ENCODE results near the gene EFHC1. TPM values are rescaled to one million over a fixed set of nuclear protein-coding genes. Genes with fewer than 3 reads are reported as not detected.

EFHC1 gene
- total RNA-seq, 1 donor from 2014 or later = 1.6 TPM

DNA sequence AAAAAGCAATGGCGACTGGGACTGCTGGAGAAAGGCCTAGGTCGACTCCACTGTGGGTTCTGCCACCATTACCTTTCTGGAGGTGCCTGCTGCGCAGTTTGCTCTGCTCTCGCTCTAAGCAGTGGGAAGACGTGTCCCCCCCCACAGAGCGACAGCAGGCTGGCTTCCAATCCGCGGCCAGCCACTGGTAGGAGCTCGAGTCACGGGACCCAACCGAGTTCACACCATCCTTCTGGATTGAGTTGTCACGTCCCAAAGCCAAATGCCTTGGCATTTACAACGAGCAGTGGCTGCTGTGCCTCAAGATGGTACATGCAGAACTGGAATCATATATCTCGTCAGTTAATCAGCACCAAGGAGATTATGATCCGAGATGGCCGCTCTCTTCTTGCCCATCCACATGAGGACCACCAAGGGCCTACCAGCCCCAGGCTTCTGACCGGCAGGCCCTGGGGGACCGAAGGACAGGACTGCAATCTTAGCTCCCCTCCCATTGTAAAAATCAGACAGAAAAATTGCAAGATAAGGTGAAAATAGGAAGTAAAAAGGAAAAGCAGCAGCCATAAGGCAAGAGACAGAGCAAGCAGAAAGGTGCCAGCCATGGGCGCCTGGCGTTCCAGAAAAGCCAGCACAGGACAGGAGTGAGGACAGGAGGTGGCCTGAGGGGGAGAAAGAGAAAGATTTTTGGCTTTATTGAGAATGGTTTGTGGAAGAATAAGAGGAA is 82.3 kb downstream of the EFHC1 start:
- Mint-ChIP-seq H3K9me3 (no peaks in the 10 kb centered on the region), H3K27me3 (ENCODE audit: low read depth) (no peaks in the 10 kb centered on the region), H3K4me3 (ENCODE audit: low read depth) (no peak overlapping the region), H3K4me1 (ENCODE audit: low read depth) (no peaks in the 10 kb centered on the region), H3K36me3 (ENCODE audit: low read depth) (peaks cover 2% of the 10 kb centered on the region), H3K27ac (no peak overlapping the region)
- no peak for DNase-seq (ENCODE audit: low spot score)
- intact Hi-C loops (cut with micrococcal nuclease) = no loop called here

DNA sequence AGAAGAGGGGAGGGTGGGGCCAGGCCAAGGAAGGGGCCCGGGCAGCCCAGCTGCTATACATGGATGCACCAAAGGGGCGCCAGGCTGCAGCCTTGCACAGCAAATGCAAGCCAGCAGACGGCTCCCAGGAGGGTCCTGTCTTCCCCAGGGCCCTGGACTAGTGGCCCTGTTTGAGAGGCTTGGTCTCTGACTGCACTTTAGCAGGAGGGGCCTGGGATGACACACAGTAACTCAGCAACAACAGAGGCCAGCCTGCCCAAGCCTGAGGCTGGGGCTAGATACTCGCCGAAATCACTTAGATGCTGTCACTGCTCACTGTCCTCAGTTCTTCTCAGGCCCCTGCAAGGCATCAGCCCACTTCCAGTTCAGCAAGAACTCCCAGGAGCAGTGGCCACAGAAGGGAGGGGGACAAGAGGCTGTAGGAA is 83.2 kb downstream of the EFHC1 start:
- intact Hi-C loops (cut with micrococcal nuclease) = no loop called here
- Mint-ChIP-seq H3K27ac (no peak overlapping the region), H3K4me1 (ENCODE audit: low read depth) (no peaks in the 10 kb centered on the region), H3K36me3 (ENCODE audit: low read depth) (peaks cover 8% of the 10 kb centered on the region), H3K4me3 (ENCODE audit: low read depth) (no peak overlapping the region), H3K9me3 (no peaks in the 10 kb centered on the region), H3K27me3 (ENCODE audit: low read depth) (no peaks in the 10 kb centered on the region)
- DNase-seq (ENCODE audit: low spot score) = no peak

GRCh38 chr6:52503851-52504781 is 84.0 kb downstream of the EFHC1 start:
- H3K27me3 Mint-ChIP-seq (ENCODE audit: low read depth) = no peaks in the 10 kb centered on the region

DNA sequence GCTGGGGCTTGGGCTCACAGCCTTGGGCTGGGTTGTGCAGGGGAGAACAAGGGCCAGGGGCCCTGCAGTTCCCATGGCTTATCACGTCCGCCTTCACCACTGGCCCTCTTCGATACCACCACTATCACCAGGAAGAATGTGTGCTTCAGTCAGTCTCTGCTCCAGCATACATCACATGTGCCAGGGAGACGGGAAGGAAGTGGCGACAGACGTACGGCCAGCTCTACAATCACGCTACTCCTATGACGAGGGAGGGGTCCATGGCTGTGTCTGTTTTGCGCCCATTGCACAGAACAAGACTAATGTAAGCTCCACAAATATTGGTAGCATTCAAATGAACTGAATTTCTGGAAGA is 84.6 kb downstream of the EFHC1 start:
- DNase-seq (ENCODE audit: low spot score) = no peak
- Mint-ChIP-seq H3K9me3 (no peaks in the 10 kb centered on the region), H3K4me1 (ENCODE audit: low read depth) (no peaks in the 10 kb centered on the region), H3K36me3 (ENCODE audit: low read depth) (peaks cover 18% of the 10 kb centered on the region), H3K27me3 (ENCODE audit: low read depth) (no peaks in the 10 kb centered on the region), H3K4me3 (ENCODE audit: low read depth) (no peak overlapping the region), H3K27ac (no peak overlapping the region)
- intact Hi-C loops (cut with micrococcal nuclease) = no loop called here

More at GRCh38 chr6:52503851-52504781, 84.0 kb downstream of the EFHC1 start:
- H3K36me3 Mint-ChIP-seq (ENCODE audit: low read depth) = peaks cover 16% of the 10 kb centered on the region
- DNase-seq (ENCODE audit: low spot score) = no peak
- no peaks in the 10 kb centered on the region for H3K4me1 Mint-ChIP-seq (ENCODE audit: low read depth)
- intact Hi-C loops (cut with micrococcal nuclease) = no loop called here
- H3K27ac Mint-ChIP-seq = no peak overlapping the region
- no peak overlapping the region for H3K4me3 Mint-ChIP-seq (ENCODE audit: low read depth)
- H3K9me3 Mint-ChIP-seq = no peaks in the 10 kb centered on the region

DNA sequence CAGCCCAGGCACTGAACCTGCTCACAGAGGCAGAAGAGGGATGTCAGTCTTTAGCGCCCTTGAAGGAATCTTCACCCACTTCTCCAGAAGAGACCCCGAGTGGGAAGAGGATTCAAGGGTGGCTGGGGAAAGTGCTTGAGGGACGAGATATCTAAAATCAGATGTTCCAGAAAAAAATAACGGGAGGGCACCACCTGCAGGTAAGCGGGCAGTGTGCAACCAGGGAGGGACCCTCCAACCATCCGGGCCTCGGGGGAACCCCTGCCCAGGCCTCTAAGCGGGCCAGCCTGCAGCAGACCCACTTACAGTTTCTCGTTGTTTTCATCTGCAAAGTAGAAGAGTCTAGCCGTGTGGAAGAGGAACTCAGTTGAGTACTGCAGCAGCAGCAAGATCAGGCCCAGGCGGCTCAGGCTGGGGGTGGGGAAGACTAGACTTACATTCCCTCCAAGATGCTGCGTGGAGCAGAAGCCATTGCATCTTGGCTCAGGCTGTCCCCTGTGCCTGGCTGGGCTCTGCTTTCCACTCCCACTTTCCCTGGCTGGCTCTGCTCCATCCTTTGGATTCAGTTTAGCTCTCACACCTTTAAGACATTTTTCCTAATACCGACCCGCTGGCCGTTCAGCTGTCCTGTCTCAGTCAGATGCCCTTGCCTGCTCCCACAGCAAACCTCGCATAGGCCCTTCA is 85.7 kb downstream of the EFHC1 start:
- H3K4me3 Mint-ChIP-seq (ENCODE audit: low read depth) = no peak overlapping the region
- DNase-seq (ENCODE audit: low spot score) = no peak
- intact Hi-C loops (cut with micrococcal nuclease) = no loop called here
- H3K36me3 Mint-ChIP-seq (ENCODE audit: low read depth) = peaks cover 20% of the 10 kb centered on the region
- H3K27ac Mint-ChIP-seq = no peak overlapping the region
- no peaks in the 10 kb centered on the region for H3K27me3 Mint-ChIP-seq (ENCODE audit: low read depth)
- H3K4me1 Mint-ChIP-seq (ENCODE audit: low read depth) = no peaks in the 10 kb centered on the region
- H3K9me3 Mint-ChIP-seq = no peaks in the 10 kb centered on the region

- Mint-ChIP-seq H3K9me3 (no peaks in the 10 kb centered on the region), H3K27me3 (ENCODE audit: low read depth) (no peaks in the 10 kb centered on the region), H3K27ac (no peak overlapping the region), H3K4me1 (ENCODE audit: low read depth) (no peaks in the 10 kb centered on the region), H3K36me3 (ENCODE audit: low read depth) (peaks cover 20% of the 10 kb centered on the region), H3K4me3 (ENCODE audit: low read depth) (no peak overlapping the region)
- no peak for DNase-seq (ENCODE audit: low spot score)
- intact Hi-C loops (cut with micrococcal nuclease) = no loop called here
Measured at GRCh38 chr6:52506476-52506875, 86.3 kb downstream of the EFHC1 start.

GRCh38 chr6:52507557-52508260 is 87.6 kb downstream of the EFHC1 start:
- no peak for DNase-seq (ENCODE audit: low spot score)
- intact Hi-C loops (cut with micrococcal nuclease) = no loop called here
- Mint-ChIP-seq H3K9me3 (no peaks in the 10 kb centered on the region), H3K27me3 (ENCODE audit: low read depth) (no peaks in the 10 kb centered on the region), H3K4me3 (ENCODE audit: low read depth) (no peak overlapping the region), H3K4me1 (ENCODE audit: low read depth) (no peaks in the 10 kb centered on the region), H3K36me3 (ENCODE audit: low read depth) (peaks cover 19% of the 10 kb centered on the region), H3K27ac (no peak overlapping the region)

- Mint-ChIP-seq H3K36me3 (ENCODE audit: low read depth) (peaks cover 18% of the 10 kb centered on the region), H3K9me3 (no peaks in the 10 kb centered on the region), H3K27ac (no peak overlapping the region), H3K27me3 (ENCODE audit: low read depth) (no peaks in the 10 kb centered on the region), H3K4me3 (ENCODE audit: low read depth) (no peak overlapping the region), H3K4me1 (ENCODE audit: low read depth) (no peaks in the 10 kb centered on the region)
- intact Hi-C loops (cut with micrococcal nuclease) = no loop called here
- DNase-seq (ENCODE audit: low spot score) = no peak
Measured at GRCh38 chr6:52508261-52508739, 88.2 kb downstream of the EFHC1 start.

DNA sequence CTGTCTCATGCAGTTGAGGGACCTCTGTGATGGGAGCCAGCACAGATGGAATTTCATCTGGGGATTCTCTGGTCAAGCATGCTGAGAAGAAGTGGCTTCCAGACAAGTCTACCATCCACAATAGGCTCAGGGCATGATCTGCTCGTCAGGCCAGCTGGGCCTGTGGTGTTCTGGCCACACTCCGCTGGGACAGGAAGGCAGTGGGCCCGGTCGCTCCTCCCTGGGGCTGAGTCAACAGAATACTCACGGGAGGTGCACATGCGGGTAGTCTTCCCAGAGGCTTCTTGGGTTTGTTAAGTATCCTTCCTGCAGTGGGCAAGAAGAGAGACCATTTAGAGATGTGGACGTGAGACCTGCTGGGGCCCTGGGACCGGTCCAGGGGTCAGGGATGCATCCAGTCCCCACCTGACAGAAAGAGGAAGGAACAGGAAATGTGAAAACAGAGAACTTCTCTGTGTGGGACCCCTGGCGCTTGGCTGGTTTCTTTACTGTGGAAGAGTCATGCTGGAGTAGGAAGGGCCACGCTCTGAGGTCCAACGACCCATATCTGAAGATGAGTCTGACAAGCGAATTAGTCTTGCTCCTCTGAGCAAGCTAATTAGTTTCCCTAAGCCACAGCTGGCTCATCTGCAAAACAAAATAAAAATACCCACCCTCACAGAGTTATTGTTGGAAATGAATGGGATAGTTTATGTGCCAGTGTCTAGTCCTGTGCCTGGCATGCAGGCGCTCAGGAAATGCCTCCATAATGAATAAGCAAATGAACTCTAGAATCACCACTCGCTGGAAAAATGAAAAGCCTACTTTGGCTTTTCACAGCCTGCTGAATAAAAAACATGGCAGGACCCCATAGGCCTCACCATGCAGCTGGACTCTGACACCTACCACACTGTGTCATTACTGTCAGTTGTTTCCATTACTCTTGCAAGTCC is 89.4 kb downstream of the EFHC1 start:
- Mint-ChIP-seq H3K36me3 (ENCODE audit: low read depth) (peaks cover 18% of the 10 kb centered on the region), H3K27me3 (ENCODE audit: low read depth) (no peaks in the 10 kb centered on the region), H3K4me3 (ENCODE audit: low read depth) (no peak overlapping the region), H3K4me1 (ENCODE audit: low read depth) (peaks cover 3% of the 10 kb centered on the region), H3K9me3 (no peaks in the 10 kb centered on the region), H3K27ac (no peak overlapping the region)
- no peak for DNase-seq (ENCODE audit: low spot score)
- intact Hi-C loops (cut with micrococcal nuclease) = loop anchor here (10.0 kb wide), 1 partner anchor 65 kb away; the partner anchor contains the start of gene TRAM2

DNA sequence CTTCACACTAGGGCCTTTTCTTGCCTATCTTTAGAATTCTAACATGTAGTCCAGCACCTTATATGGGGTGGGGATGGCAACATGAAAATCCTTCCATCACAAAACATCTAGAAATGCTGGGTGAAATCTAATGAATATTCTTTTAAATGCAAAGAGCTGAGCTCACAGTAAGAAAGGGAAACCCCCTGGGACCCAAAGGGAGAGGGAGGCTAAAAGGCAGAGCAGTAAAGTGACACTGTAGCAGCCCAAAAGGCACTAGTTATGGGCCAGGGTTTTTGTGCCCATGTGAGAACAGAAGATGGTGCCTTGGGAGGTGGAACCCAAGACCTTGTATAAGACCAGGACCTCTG is 90.0 kb downstream of the EFHC1 start:
- Mint-ChIP-seq H3K27me3 (ENCODE audit: low read depth) (no peaks in the 10 kb centered on the region), H3K27ac (no peak overlapping the region), H3K36me3 (ENCODE audit: low read depth) (peaks cover 18% of the 10 kb centered on the region), H3K4me3 (ENCODE audit: low read depth) (no peak overlapping the region), H3K9me3 (no peaks in the 10 kb centered on the region), H3K4me1 (ENCODE audit: low read depth) (peaks cover 6% of the 10 kb centered on the region)
- intact Hi-C loops (cut with micrococcal nuclease) = loop anchor here (10.0 kb wide), 1 partner anchor 65 kb away; the partner anchor contains the start of gene TRAM2
- no peak for DNase-seq (ENCODE audit: low spot score)

DNA sequence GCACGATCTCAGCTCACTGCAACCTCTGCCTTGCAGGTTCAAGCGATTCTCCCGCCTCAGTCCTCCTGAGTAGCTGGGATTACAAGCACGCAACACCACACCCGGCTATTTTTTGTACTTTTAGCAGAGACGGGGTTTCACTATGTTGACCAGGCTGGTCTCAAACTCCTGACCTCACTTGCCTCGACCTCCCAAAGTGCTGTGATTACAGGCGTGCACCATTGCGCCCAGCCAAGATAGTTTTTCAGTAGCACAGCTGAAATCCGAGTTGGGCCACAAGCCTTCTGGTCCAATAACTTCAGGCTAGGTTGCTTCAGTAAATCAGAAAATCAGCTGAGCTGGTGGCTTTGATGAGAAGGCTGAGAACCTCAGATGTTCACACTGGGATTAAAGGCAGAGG is 91.0 kb downstream of the EFHC1 start:
- Mint-ChIP-seq H3K36me3 (ENCODE audit: low read depth) (peaks cover 18% of the 10 kb centered on the region), H3K27ac (no peak overlapping the region), H3K4me3 (ENCODE audit: low read depth) (no peak overlapping the region), H3K4me1 (ENCODE audit: low read depth) (peaks cover 8% of the 10 kb centered on the region), H3K9me3 (no peaks in the 10 kb centered on the region), H3K27me3 (ENCODE audit: low read depth) (no peaks in the 10 kb centered on the region)
- DNase-seq (ENCODE audit: low spot score) = no peak
- intact Hi-C loops (cut with micrococcal nuclease) = loop anchor here (10.0 kb wide), 1 partner anchor 64 kb away; the partner anchor contains the start of gene TRAM2
